K562 (cell line): Measurements from ENCODE around the gene CCT5. TPM values are rescaled to one million over a fixed set of nuclear protein-coding genes. Genes with fewer than 3 reads are reported as not detected.

Experiments
- ARID2 ChIP-seq: fragments of 450-650 bp; IDR thresholded peaks from 2 replicates; pipeline ENCODE4 v1.6.1; 2017; ENCODE audit warnings: antibody characterized with exemption, mild to moderate bottlenecking
- ATF2 ChIP-seq: sonication (generic); formaldehyde crosslinking; IDR thresholded peaks from 2 replicates; pipeline ENCODE4 v1.8.1; 2022; ENCODE audit warnings: missing genetic modification reagents
- ATF6 ChIP-seq: sonication (generic); formaldehyde crosslinking; IDR thresholded peaks from 2 replicates; pipeline ENCODE4 v1.4.0; 2020; ENCODE audit warnings: mild to moderate bottlenecking, missing genetic modification reagents
- BMI1 ChIP-seq: fragments of 150-350 bp; IDR thresholded peaks from 2 replicates; pipeline ENCODE4 v1.6.1; 2014; ENCODE audit warnings: low read length
- COPS2 ChIP-seq: fragments of 450-650 bp; conservative IDR thresholded peaks from 2 replicates; pipeline ENCODE4 v1.6.1; 2016; ENCODE audit warnings: mild to moderate bottlenecking, moderate library complexity
- ESRRA ChIP-seq: fragments of 450-650 bp; IDR thresholded peaks from 2 replicates; pipeline ENCODE4 v1.6.1; 2014; ENCODE audit warnings: low read depth, mild to moderate bottlenecking, moderate library complexity, borderline replicate concordance
- ETV1 ChIP-seq: fragments of 450-650 bp; conservative IDR thresholded peaks from 2 replicates; pipeline ENCODE4 v1.6.1; 2016; ENCODE audit warnings: missing genetic modification characterization, control low read depth, low read depth, missing compliant biosample characterization
- GTF2E2 ChIP-seq: fragments of 200-800 bp; sonication (Bioruptor generic); IDR thresholded peaks from 2 replicates; pipeline ENCODE4 v1.6.1; 2016; ENCODE audit warnings: missing genetic modification characterization, missing compliant biosample characterization
- HES1 ChIP-seq: fragments of 450-650 bp; IDR thresholded peaks from 2 replicates; pipeline ENCODE4 v1.6.1; 2016; ENCODE audit warnings: low read depth, mild to moderate bottlenecking, moderate library complexity
- L3MBTL2 ChIP-seq: fragments of 450-650 bp; IDR thresholded peaks from 2 replicates; pipeline ENCODE4 v1.6.1; 2016; ENCODE audit warnings: mild to moderate bottlenecking, moderate library complexity
- NR2F6 ChIP-seq: fragments of 450-650 bp; formaldehyde crosslinking; IDR thresholded peaks from 2 replicates; pipeline ENCODE4 v1.4.0; 2020; ENCODE audit warnings: mild to moderate bottlenecking
- NUFIP1 ChIP-seq: fragments of 450-650 bp; IDR thresholded peaks from 2 replicates; pipeline ENCODE4 v1.6.1; 2018; ENCODE audit not compliant: partially characterized antibody
- PKNOX1 ChIP-seq: fragments of 450-650 bp; IDR thresholded peaks from 2 replicates; pipeline ENCODE4 v1.6.1; 2016
- ZBTB5 ChIP-seq: fragments of 450-650 bp; IDR thresholded peaks from 2 replicates; pipeline ENCODE4 v1.6.1; 2017; ENCODE audit warnings: antibody characterized with exemption
- ZNF121 ChIP-seq: sonication (generic); formaldehyde crosslinking; conservative IDR thresholded peaks from 2 replicates; pipeline ENCODE4 v1.8.0; 2022; ENCODE audit warnings: missing genetic modification reagents
- ZNF146 ChIP-seq: IDR thresholded peaks from one replicate; pipeline ENCODE4 v1.6.1; 2018; ENCODE audit warnings: missing compliant biosample characterization; ENCODE audit not compliant: unreplicated experiment
- ZNF311 ChIP-seq: fragments of 250-450 bp; sonication (Bioruptor Pico); IDR thresholded peaks from 2 replicates; pipeline ENCODE4 v1.4.0; 2020; ENCODE audit warnings: mild to moderate bottlenecking, moderate library complexity
- polyA plus RNA-seq, 8 experiments: library from polyadenylated mRNA; depleted of rRNA in 4 of 8; stranded (reverse) in 5 of 8; unstranded in 3 of 8; fragments of >200 nt; fragmentation: Nextera tagmentation in 2 of 8; fragmentation: Illumina TruSeq in 1 of 8; extraction: Ambion mirVana in 2 of 8; extraction: Trizol in 1 of 8; gene quantifications; 2 replicates each; pipeline versions ENCODE4 v1.2.1 to v1.2.3, GENCODE V29; 2011 to 2014; ENCODE audit warnings: inconsistent platforms in 1 of 8, missing spikeins in 1 of 8
- total RNA-seq, 7 experiments: library from RNA; depleted of rRNA in 6 of 7; stranded (reverse); fragments of >200 nt in 6 of 7; fragmentation: Illumina TruSeq in 2 of 7; extraction: Trizol in 2 of 7; gene quantifications; 2 replicates each; pipeline versions ENCODE4 v1.2.1 to v1.2.3, GENCODE V29; 2011 to 2021; ENCODE audit warnings: low replicate concordance in 1 of 7
- TF ChIP-seq, protein P1 (sequence below): fragments of 200-400 bp; formaldehyde crosslinking; IDR thresholded peaks from 2 replicates; pipeline ENCODE4 v1.6.1; 2017; ENCODE audit warnings: mild to moderate bottlenecking, low read depth, low read length, moderate library complexity

CCT5 gene
- total and polyA plus RNA-seq, 9 of the 15 experiments (the other 6 are each of a cell fraction or from before 2014, with no cell fraction given), result 782 to 1,606 (median 1,153) TPM

GRCh38 chr5:10303699-10304170, 53.7 kb downstream of the CCT5 start (continued):
- TF ChIP-seq, protein P1, sequence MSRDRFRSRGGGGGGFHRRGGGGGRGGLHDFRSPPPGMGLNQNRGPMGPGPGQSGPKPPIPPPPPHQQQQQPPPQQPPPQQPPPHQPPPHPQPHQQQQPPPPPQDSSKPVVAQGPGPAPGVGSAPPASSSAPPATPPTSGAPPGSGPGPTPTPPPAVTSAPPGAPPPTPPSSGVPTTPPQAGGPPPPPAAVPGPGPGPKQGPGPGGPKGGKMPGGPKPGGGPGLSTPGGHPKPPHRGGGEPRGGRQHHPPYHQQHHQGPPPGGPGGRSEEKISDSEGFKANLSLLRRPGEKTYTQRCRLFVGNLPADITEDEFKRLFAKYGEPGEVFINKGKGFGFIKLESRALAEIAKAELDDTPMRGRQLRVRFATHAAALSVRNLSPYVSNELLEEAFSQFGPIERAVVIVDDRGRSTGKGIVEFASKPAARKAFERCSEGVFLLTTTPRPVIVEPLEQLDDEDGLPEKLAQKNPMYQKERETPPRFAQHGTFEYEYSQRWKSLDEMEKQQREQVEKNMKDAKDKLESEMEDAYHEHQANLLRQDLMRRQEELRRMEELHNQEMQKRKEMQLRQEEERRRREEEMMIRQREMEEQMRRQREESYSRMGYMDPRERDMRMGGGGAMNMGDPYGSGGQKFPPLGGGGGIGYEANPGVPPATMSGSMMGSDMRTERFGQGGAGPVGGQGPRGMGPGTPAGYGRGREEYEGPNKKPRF, result no peak
- TF ChIP-seq GTF2E2 (tag) (no peak), ARID2 (no peak), ZNF121 (no peak; the same call in 1 of the 2 replicates), NUFIP1 (peak; percentile 90), NR2F6 (CRISPR knock-in tag) (0 out of 2 replicates have a peak, but pooled peaks have one; percentile 75), ZNF311 (CRISPR knock-in tag) (peak; percentile 95), HES1 (no peak), ETV1 (0 out of 2 replicates have a peak, but pooled peaks have one; percentile 20), ESRRA (no peak), ZNF146 (no peak), ATF6 (CRISPR knock-in tag) (peak; percentile 90; the same call in 1 of the 2 replicates), COPS2 (no peak), PKNOX1 (peak; percentile 39; the same call in 1 of the 2 replicates), BMI1 (no peak), ATF2 (no peak), L3MBTL2 (peak; percentile 97), ZBTB5 (no peak)
